D341Med (cell line): ENCODE results near the gene CCKAR.
"Not testable (repeated sequence)": the region's sequence is repeated elsewhere in the genome, so short reads cannot be mapped to it uniquely, and the experiment has no call there.

Experiments used
- DNase-seq: peaks from one replicate; pipeline ENCODE4 v3.0.0; 2012; ENCODE audit warnings: low spot score

The CCKAR gene, protein sequence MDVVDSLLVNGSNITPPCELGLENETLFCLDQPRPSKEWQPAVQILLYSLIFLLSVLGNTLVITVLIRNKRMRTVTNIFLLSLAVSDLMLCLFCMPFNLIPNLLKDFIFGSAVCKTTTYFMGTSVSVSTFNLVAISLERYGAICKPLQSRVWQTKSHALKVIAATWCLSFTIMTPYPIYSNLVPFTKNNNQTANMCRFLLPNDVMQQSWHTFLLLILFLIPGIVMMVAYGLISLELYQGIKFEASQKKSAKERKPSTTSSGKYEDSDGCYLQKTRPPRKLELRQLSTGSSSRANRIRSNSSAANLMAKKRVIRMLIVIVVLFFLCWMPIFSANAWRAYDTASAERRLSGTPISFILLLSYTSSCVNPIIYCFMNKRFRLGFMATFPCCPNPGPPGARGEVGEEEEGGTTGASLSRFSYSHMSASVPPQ

DNA sequence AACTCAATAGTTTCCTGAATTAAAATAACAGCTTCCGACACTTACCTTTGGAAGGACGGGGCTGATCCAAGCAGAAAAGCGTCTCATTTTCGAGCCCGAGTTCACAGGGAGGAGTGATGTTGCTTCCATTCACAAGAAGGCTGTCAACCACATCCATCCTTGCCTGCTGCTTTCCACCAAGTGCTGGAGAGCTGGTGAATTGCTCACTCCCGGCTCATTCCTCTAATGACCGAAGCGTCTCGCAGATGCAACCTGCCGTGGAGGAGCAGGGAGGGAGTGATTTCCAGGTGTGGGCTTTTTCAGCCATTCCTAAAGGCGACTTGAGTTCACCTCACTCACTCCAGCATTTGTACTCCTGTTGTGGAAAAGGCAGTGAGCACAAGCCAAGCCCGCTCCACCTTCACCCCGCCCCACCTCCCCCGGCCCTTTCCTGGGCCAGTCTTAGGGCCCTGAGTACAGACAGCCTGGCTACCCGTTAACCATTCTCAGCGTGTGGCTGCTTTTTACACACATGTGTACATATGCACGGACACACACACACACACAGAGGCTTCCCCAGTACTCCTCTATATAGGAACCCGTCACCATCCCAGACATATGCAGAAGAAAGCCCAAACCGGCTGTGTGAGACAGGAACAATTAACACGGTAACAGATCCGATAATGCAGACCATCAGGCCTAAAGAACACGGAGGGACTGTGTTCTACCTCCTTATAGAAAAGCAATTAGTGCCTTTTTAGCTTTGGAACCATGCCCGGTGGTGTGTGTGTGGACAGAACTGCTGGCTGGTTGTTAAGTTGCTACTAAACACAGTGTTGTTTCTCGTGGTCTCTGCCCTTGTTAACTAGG lies at the start of gene CCKAR:
TSS of gene CCKAR (minus strand) at position 374 of the 849 bp plus-strand sequence. CDS start at position 157, 217 bp downstream.
- DNase-seq = no peak

DNA sequence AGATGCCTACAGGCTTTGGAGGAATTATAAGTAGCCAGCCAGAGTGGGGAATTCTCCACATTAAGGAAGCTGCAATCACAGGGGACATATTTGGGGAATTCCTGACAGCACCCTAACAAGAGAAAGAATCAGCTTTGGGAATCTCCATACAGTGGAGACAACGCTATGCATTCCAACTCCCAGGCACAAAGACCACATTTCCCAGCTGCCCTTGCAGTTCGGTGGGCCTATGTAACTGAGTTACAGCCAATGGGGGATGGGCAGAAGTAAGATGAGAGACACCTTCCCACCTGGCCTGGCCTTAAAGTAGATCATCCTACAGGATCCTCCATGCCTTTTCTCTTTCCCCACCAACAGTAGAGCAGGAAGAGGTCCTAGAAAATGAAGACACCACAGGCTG lies 43.4 kb upstream of the CCKAR start:
- DNase-seq = no peak

DNA sequence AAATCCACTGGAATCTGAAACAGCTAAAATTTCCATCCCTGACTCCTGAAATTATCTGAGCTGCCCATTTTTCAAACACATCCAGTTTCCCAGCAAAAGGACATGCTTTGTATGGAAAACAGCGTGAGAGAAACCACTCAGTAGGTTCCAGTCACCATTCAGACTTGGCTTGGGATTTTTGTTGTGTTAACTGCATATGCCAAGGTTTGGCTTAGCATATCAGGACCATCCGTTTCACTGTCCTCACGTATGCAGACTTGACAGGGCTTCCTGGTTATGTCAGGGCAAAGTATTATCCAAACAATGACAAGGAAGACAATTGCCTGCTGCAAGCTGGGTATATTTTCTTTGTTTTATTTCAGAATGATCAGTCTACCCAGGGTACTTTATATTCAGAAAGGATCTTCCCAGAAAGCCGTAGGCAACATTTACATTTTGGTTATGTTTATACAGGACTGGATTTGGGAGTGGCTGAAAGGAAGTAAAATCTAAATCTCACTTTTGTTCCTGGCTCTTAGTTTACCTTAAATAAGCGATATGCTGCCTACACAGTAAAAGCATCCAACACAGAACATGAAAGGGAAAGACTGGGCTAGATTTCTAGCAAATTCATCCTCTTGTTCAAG lies 41.3 kb upstream of the CCKAR start:
- DNase-seq = no peak

DNA sequence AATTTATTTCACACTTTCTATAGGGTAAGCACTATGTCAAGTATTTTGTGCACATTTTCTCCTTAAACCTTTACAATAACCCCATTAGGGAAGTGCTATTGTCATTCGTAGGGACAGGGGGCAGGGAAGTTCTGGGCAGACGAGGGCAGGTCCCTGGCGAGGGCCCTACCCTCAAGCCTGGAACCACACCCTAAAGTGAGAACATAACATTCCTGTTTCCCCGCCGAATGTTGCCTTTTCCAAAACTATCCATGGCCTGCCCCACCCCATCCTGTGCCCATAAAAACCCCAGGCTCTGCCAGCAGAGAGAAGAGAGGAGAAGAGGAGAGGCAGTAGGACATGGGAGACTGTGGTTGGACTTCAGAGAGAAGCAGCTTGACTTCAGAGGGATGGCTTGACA lies 39.8 kb upstream of the CCKAR start:
- no peak for DNase-seq

DNA sequence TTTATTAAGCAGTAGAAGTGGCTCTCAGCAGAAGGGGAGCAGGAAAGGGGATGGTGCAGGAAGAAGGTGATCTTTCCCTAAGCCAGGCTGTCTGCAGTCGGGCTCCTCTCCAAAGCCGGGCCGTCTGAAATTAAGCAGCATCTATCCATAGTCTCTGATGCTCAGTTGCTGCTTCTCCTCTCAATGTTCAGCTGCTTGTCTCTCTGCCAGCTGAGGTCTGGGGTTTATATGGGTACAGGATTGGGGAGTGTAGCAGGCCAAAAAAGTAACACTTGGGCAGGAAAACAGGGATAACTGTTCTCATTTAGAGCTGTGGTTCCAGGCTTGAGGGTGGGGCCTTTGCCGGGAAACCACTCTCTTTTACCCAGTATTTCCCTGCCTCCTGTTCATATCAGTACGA lies 39.2 kb upstream of the CCKAR start:
- no peak for DNase-seq

DNA sequence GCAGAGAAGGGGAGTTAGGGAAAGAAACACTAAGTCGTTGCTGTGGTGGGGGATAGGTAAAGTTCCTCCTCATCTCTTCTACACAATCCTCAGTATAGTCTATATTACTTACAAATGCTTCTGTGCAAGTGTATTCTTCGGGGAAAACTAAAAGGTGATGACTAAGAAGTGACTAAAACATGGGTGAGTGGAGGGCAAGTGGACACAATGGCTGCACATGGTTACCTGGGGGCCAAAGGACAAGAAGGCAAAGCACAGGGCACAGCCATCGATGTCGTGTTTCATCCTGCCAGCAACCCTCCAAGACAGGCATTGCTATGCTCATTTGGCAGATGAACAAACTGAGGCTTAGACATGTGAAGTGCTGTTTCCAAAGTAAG lies 35.5 kb upstream of the CCKAR start:
- no peak for DNase-seq

DNA sequence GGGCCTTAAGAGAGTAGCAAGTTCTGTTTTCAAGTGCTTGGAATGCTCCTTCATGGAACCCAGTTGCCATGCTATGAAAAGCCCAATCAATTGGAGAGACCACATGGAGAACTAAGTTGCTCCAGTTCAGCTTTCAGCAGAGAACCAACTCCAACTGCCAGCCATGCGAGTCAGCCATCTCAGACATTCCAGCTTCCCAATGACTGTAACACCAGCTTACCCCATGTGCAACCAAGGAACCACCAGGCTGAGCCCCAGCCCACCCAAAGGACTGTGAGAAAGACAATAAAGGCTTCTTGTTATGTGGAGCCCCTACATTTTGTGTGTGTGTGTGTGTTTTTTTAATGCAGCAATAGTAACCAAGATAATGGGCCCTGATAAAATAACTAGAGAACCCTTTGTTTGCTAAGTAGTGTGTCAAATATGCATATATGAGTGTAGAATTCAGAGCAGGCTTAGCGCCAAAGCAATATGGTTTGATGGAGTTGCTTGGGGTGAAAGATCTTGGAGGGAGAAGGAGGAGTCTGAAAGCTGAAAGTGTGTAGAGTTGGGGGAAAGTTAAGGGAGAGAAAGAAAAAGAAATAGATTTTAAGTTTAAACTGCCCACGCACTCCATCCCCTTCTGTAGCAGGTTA lies 35.0 kb upstream of the CCKAR start:
- no peak for DNase-seq

DNA sequence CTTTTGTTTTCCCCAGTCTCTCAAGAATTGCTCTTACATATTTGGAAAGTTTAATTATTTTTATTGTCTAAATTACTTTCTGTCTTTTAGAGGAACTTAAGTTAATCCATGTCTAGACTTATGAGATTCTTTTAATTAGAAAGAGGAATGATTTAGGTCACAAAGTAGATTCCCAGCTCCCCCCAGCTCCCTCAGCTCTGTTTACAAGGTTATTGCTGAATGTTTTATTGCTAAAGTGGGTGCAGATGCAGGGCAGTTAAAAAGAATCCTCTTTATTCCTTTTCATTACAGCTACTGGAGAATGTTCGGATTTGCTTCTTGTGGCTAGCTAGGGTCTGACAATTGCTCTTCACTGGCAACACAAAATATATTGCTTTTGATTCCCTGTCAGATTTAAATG lies 33.7 kb upstream of the CCKAR start:
- no peak for DNase-seq

DNA sequence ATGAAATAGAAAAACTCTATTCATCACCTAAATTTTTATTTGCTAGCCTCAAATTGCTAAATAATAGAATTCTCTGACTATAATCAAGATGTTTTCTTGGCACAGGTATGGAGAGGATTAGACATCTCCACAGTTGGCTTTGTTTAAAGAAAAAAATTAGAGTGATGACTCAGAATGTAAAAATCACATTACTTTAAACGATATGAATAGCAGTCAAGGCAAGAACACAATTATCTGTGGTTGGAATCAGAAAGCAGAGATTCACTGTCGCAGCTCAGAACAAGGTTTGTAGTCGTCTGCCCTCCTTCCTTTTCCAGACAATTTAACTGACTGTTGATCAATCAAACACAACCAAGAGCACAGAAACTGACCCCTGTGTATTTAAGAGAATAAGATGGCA lies 32.2 kb upstream of the CCKAR start:
- DNase-seq = no peak

DNA sequence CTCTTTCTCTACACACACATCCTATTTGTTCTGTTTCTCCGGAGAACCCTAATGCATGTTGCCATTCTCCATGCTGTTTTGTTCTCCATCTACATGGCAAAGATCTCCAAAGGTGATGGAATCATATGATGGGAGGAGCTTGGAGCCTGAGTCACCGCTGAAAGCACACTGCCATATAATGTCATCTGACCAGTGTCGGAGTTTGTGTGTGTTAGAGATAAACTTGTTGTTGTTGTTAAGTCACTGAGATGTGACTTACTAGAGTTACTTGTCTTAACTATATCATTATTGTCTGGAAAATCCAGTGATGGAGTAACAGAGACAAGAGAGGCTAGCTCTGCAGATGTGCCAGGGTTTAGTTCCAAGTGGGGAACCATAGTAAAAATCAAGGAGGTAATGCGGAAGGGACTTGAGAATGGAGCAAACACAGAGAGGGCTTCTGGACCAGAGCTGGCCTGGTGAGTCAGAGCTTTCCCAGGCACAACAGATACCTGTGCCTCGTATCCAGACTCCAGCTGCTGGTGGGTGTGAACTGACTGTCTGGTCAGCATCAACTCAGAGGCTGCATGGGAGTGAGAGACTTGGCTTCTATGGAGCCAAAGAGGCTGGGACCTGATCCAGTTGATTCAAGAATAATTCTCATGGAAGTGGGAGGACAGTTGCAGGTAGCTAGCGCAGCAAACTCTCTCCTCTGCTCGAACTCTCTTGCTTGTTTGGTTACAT lies 30.6 kb upstream of the CCKAR start:
- DNase-seq = no peak

DNA sequence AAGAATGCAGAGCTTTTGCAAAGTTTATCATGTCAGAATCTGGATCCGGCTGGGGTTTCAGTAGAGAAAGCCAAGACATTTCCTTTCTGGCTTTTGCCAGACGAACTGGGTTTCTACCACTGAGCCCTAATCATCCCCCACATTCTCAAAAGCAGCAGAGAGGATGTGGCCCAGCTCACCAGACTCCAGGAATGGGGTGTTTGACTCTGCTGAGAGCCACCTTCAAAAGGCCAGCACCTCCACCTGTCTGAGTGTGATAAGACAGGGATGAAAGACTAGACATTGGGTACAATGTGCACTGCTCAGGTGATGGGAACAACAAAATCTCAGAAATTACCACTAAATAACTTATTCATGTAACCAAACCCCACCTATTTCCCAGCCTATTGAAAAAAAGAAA lies 25.7 kb upstream of the CCKAR start:
- DNase-seq = no peak

DNA sequence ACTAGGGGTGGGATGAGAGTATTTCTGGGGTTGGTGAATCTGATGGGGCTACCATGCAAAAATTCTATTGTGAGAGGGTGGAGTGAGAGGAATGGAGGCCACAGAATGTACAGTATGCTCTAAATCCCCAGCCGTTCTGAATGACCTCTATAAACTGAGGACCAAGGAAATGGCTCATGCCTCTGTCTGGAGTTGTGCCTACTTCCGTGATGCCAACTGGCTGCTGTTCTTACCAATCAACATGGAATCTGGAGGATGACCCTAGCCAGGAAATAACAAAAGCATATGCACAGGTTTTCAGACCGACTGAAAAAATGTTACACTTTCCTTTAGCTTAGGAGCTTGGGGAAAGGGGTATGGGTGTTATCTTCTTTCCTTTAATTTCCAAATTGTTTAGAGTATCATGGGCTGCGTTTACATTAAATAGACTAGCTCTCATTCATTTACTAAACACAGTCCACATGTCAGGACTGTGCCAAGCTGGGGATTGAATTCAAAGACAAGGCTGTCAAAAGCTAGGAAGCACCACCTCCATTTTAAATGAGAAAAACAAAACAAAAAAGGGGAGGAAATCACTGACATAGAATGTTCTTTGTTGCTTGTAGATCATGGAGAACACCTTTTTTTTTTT lies 20.2 kb upstream of the CCKAR start:
- no peak for DNase-seq

DNA sequence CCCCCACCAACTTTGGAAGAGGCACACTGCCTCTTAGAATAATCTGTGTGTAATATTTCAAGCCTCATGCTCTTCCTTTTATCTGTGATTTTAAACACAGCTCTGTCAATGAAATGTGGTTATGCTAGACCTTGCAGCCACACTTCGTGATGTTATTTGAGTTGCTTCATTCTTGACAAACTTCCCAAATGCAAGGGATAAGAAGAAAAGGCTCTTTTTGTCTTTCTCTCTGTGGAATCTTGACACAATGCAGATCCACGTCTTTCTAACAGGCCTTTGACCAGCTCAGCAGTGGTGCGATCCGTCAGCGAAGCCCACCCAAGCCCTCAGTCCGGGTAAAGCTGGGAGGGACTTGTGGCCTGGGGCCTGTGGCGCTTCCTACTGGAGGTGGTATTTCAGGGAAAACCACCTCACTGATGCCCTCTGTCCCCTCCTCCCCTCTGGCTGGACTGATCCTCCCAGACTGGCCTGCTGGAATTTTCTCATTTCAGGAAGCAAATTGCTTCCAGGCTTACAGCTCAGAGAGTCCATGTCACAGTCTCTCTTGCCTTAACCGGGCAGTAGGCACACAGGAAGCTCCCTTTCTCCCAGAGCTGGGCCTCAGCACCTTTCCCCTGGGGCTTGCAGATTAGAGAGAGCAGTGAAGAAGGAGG lies 19.5 kb upstream of the CCKAR start:
- no peak for DNase-seq

DNA sequence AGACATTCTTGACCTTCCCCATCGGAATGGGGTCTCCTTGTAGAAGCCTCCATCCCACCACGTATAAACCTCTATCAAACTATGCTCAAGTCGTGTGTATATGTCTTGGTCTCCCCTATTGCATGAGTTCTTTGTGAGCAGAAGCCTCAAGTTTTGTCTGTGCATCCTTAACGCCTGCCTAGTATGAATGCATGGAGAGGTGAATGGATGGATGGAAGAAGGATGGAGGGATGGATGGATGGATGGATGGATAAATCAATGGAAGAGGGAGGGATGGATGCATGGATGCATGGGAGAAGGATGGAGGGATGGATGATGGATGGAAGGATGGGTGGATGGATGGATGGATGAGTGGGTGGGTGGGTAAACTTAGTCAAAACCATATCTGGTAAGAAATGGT lies 17.0 kb upstream of the CCKAR start:
- DNase-seq = no peak

DNA sequence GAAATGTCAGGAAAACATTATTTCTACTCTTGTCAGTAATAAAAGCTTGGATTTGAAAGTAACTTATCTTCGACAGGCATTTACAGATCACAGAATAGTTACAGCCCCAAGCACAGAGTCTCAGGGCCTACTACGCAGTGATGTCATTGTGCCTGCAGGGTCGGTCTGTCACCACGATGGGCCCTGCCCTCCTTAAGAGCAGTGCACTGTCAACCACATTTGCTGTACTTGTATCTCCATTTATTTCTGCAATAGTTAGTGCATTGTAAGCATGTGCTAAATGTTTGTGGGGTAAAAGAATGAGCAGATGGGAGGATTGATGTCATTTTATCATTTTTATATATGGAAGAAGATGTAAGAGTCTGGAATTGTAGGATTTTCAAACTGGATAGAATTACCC lies 13.6 kb upstream of the CCKAR start:
- no peak for DNase-seq

DNA sequence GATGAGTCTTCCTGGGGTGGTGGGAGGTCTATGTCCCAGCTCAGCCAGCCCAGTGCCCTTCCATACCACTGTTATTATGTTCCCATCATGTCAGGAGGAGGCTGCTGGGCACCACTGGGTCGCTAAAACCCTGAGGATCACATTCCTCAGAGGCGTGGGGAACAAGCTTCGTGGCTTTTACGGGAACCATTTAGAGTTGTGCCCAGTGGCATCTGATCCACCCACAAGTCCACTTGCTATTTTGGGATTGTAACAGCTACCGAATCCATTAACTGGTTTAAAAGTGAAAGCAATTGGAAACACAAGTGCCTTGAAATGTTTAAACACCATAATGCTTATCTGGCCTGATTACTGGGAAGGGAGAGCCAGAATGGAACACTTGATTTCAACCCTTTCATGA lies 13.1 kb upstream of the CCKAR start:
- DNase-seq = no peak

DNA sequence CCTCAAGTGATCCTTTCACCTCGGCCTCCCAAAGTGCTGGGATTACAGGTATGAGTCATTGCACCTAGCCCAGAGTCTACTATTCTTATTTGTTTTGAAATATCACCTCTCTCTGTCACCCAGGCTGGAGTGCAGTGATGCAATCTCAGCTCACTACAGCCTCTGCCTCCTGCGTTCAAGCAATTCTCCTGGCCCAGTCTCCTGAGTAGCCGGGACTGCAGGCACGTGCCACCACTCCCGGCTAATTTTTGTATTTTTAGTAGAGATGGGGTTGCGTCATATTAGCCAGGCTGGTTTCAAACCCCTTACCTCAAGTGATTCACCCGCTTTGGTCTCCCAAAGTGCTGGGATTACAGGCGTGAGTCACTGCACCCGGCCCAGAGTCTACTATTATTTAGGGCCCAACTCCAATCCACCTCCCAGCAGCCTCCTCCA lies 10.3 kb upstream of the CCKAR start:
- not testable (repeated sequence) for DNase-seq

DNA sequence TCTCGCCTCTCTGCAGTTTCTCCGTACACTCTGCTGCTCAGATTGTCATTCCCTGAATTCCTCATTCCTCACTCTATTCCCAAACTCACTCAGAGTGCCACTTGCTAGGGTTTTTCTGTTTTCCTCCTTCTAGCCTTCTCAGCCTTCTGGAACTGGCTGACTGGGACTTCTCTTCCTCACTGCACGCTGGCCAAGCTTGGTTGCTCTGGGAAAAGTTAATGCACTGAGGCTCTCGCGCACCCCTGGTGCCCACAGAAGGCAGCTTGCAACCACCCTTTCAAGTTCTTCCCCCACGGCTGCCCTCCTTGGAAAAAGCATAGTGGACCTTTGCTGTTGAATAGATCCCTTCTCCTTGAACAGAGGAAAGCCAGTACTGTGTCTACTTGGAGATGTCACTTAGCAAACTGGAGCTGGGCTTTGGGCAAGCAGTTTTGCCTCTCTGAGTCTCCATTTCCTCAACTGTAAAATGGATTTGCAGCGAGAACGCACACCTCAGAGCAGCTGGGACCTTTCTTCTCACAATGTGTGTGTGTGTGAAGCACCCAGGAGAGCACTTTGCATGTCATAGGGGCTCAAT lies 6.0 kb upstream of the CCKAR start:
- DNase-seq = no peak

DNA sequence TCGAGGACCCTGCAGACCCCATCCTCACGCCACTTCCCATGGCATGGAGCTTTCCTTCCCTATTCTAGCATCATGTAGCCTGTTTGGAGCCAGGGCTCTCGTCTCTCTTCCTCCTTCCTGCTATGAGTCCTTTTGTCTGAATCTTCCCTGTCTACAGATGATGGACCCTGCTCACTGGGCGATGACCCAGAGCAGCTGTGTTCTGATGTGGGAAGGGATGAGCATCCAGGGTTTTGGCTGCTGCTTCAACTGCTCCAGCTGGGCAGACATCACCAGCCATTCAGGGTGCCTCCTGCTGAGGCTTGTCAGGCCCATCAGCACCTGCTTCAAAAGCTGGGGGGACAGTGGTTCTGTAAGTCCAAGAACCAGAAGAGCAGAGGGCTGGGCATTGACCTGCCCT lies 3.2 kb upstream of the CCKAR start:
- no peak for DNase-seq

DNA sequence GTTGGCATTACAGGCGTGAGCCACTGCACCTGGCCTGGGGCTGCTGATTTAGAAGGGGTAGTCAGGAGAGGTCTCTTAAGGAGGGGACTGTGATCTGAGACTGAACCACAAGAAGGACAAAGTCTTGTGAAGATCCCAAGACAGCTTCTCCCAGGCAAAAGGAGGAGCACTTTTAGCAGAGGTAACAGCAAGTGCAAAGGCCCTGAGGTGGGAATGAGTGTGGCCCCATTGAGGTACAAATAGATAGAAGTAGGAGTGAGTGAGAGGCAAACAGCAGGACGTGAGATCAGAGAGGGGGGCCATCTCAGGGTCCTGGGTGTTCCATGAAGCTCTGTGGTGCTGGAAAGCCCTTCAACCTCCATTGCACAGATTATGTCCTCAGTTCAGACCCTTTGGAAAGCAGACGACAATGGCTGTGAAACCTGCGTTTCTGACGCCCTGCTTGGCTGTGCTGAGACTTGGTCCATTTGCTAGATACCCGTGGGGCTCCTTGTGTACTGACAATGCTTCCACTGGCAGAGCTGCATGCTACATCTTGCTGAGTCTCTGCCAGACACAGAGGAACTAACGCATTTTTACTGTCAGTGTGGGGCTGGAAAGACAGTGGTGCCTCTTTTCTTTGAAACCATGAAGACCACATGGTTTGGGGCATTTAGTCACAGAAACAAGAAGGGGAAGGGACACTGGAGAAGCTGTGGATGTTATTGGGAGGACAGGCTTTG lies 1.3 kb upstream of the CCKAR start:
- no peak for DNase-seq
